NCI-H1105 (cell line): ENCODE measurements around the gene CCDC141.

Experiments
- DNase-seq: peaks from one replicate; lab custom pipeline; 2025; lab: John Stamatoyannopoulos, UW

CCDC141 gene

DNA sequence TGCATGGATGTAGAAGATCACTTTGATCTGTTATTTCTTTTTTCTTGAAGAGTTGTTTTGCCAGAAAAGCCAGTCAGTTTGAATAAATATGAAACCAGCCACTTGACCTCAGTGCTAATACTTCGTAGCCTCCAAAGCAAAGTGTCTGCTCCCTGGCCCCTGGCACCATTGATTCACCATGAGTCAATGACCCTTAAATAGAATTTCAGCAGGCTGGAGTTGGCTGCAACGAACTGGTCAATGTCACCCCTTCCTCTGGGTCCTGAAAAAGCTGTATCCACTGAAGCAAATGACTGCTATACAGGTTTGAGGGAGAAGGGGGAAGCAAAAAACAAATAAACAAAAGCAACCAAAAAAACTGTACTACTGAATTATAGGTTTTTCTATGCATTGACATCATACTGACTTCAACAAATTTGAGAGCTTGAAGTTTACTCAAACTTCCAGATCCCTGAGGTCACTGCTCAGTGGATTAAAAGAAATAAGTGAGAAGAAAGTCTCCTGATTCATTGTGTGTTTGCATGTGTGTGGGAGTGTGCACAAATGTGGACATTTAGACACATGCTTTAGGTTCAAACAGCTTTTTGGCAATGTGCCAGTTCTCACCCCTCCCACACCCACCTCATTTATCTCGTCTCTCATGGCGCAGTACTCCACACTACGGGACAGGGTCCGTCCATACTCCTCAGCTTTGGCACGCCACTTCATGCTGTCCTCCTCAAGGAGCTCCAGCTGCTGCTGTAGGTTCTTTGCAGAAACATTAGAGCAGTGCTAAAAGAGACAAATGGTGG lies 184.6 kb downstream of the CCDC141 start:
- DNase-seq, result no peak

DNA sequence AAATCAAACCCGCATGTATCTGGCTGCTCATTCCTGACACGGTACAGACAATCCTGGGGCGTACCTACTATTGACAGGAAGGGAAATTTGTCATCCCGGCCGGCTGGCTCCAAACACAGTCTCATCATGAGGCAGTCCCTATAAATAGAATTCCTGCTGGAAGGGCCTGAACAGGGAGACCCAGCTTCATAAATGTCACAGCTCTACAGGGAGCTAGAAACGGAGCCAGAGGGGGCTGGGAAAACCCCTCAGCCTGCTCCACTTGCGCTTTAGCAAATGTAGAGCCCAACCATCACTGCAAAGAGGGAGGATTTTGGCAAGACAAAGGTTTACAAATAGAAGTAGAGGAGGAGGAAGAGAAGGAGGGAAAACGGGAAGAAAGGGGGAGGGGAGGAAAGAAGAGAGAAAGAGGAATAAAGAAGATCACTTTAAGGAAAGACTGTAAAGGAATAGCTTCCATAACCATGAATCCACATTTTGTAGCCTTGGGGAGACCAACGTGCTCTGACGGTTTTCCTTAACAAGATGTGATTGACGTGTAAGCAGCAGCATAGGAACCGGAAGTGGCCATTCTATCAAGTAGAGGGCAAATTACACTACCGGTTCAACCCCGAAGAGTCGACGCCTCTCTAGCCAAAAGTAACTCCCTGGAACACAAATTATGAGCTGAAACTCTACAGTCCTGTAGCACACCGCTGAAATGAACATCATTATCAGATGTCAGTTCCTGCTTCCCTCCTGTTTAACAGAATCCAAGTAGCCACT lies 185.9 kb downstream of the CCDC141 start:
- no peak for DNase-seq

DNA sequence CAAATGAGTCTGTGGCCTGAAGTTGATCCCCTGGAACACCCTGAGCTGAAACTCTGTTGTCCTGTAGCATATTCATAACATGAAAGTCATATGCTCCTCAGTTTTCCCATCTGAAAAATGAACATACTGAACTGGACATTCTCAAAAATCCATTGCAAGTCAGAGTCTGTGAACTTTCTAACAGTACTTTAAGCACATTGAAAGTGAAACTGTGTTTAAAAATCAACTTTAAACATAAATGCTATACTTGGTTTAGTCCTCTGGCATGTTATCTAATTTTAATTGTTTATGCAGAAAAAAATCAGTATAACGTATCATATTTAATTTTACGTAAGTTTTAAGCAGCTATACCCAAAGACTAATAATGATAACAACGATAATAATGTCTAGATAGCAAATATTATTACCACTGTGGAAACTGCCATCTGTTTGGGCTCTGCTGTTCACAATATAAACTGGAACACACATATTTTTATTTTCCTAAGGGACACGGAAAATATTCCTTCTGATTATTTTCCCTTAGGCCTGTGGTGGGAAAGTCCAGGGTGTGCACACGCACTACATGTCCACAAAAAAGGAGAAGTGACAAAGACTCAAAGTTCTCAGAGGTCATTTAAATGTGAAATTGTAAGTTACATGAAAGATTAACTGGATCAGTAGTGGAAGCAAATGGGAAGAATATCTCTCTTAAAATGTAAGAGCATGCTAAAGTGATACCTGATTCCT lies 186.6 kb downstream of the CCDC141 start:
- DNase-seq, result no peak

GRCh38 chr2:178860551-178860950 lies 189.4 kb downstream of the CCDC141 start:
- DNase-seq, result no peak

DNA sequence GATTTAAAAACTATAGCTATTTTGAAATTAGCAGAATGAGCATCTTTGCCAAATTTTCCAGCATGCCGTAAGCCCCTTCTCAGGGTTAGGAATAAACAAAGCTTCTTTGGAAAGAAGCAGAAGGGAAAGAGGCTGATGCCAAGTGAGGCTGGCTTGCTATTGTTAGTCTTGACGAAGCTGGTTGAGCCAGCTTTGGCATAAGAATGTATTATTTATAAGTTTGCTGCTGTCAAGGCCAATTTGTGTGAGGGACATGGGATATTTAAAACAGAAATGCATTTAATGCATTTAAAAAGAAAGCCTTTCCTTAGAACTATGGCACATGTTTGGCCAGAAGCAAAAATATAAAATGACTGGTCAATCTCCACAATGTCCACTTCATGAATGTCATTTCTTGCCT lies 190.2 kb downstream of the CCDC141 start:
- no peak for DNase-seq

DNA sequence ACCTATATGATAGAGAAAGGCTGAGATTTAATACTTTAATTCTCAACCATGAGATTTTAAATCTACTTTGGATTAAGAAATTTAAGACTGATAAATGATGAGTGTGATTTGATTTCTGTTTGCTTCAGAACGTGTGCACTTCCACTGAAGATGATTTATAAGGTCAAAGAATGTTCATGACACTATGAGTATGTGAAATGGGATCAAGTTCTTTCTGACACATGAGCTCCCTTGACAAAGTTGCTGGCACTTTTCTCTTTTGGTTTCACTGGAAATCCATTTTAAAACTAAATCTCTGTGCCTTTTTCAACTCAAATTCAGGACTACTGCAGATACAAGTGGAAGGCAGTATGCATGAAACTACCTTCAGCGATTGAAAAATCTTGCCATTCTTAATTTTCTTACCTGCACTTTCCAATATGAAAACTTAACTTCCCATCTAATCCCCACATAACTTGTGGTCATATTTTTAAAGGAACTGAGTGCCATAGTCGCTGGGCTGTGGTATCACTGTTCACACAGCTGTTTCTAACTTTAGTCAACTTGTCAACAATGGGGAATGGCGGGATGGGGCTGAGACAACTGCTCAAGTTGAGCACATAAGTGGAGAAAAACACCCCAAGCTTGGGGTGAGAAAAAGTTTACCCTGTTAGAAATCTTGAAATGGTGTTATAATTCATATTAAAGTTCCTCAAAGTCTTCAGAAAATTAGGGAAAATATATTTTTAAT lies 190.9 kb downstream of the CCDC141 start:
- DNase-seq, result no peak

DNA sequence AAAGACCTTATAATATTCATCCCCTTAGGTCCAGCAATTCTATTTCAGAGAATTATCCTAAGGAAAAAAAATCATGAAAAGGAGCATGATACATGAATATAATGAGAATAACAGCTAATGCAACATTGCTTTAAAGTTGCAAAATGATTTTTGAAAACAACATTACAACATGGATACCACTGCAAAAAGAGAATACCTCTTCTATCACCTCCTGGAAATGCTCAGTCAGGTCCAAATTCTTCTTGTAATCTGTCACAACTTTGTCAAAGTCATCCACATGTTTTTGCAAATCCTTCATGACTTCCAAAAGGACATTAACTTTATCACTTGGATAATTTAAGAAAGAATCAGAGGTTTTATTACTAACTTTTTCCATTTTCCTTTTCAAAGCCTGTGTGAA lies 194.8 kb downstream of the CCDC141 start:
- DNase-seq, result no peak

- no peak for DNase-seq
Observed at GRCh38 chr2:178848335-178848734, 201.6 kb downstream of the CCDC141 start.

DNA sequence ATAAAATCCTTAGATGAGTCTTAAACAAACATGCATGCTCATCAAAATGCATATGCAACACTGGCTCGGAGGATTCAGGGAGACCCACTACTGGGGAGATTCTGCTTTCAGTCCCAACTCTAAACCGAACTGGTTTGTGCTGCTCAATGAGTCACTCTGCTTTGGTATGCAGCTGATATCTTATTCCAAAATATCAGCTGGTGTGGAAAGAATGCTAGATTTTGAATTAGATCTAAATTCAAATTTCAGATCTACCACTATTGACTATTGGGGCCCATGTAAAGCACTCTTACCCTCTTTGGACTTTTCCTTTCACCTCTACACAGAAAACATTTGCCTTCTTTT lies 203.5 kb downstream of the CCDC141 start:
- no peak for DNase-seq

- DNase-seq, result no peak
Observed at GRCh38 chr2:178845566-178846457, 204.1 kb downstream of the CCDC141 start.

DNA sequence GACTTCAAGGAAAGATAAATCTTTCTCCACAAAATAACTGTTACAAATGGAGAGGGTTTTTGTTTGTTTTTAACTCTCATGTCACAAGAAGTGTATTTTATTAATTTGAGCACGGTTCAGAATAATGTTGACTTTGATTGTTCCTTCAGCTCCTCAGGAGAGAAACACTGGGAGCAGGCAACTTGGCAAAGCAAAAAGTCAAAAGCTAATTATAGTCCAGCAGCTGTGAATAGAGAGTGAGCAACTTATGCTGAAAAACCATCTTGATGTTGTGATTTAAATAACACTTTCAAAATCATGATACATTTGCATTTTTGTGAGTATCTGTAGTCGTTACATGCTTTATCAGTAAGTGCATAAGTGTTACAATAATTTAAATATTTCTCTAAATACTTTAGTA lies 205.2 kb downstream of the CCDC141 start:
- DNase-seq, result no peak

GRCh38 chr2:178844269-178844668 lies 205.7 kb downstream of the CCDC141 start:
- DNase-seq, result no peak

GRCh38 chr2:178843697-178844096 lies 206.2 kb downstream of the CCDC141 start:
- DNase-seq, result no peak

- DNase-seq, result no peak
Observed at GRCh38 chr2:178836807-178837206, 213.1 kb downstream of the CCDC141 start.

DNA sequence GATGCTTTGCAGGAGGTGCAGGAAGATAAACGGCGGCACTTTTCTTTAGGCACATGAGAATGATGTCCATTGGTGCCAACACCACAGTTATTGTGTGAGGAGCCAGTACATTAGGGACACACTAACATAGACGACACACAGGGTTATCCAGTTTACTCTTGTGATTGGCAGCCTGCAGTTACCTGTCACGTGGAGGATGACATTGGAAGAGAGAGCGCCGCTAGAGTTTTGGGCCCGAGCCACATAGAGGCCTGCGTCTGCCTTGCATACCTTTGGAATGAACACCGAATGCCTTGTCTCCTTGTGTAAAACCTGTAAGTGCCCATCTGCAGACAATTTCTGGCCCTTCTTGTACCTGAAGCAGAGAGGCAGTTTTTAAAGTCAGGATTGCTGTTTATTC lies 215.9 kb downstream of the CCDC141 start:
- DNase-seq, result no peak

GRCh38 chr2:178833382-178833781 lies 216.6 kb downstream of the CCDC141 start:
- DNase-seq, result no peak

DNA sequence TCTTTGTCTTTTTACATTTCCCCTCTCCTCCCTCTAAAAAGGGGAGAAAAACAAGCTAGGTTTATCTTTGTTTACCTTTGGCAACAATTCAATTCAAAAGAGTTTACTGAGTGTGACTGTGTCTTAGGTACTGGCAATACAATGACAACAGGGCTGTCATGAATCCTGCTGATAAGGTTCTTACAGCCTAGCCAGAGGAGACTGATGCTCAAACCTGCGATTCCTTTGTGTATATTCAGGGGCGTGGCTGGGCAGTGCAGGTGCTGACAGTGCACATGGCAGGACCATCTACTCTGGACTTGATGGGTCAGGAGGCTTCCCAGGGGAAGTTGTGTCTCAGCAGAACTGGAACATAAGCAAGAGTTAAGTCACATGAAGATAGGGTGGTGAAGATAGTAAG lies 219.5 kb downstream of the CCDC141 start:
- DNase-seq, result no peak

- DNase-seq, result no peak
Observed at GRCh38 chr2:178829981-178830380, 220.0 kb downstream of the CCDC141 start.

DNA sequence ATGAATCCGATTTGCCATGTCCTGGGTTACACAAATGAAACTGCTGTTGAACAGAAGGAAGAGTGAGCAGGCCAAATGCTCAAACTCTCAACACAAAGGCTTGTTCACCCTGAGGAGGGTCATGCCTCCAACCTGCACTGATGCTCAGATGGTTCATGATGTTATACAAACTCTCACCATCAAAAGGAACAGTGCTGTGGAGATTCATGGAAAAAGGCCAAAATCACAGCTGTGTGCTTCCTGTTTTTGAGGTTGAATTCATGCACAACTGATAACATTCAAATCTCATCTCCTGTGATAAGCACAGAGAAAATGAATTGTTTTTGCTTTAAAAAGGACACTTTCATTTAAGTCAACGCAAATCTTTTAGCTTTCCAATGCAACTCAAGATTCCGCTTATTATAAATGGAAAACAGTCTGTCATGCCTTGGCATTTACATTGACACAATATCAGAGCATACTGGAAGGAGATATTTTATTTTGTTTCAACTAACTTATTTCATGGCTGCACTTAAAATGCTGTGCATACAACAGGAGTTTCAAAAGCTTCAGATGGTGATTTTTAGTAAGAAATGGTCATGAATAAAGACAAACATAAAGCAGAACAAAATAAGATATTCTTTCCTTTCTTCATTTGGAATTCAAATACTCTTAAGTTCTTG lies 220.5 kb downstream of the CCDC141 start:
- DNase-seq, result no peak

- no peak for DNase-seq
Observed at GRCh38 chr2:178828486-178828881, 221.5 kb downstream of the CCDC141 start.
